Smooth muscle cell (in vitro differentiated cells): ENCODE data around the gene P2RY11. TPM values are rescaled to one million over a fixed set of nuclear protein-coding genes. Genes with fewer than 3 reads are reported as not detected.

Experiments used
- DNase-seq: peaks from one replicate; lab custom pipeline; 2025; ENCODE audit not compliant: unreplicated experiment; lab: John Stamatoyannopoulos, UW
- H2AFZ ChIP-seq: fragments of 200-600 bp; sonication (generic); 2 replicates; pipeline ENCODE4 v1.6.0; 2016; ENCODE audit warnings: antibody characterized with exemption, low read depth, mild to moderate bottlenecking
- H3F3A ChIP-seq: fragments of 200-600 bp; sonication (generic); 2 replicates; pipeline ENCODE4 v1.6.0; 2017; ENCODE audit warnings: antibody characterized with exemption, low read depth
- H3K27ac ChIP-seq: fragments of 200-600 bp; sonication (generic); 2 replicates; pipeline ENCODE4 v1.5.1; 2016; ENCODE audit warnings: low read depth, mild to moderate bottlenecking
- H3K27me3 ChIP-seq: fragments of 200-600 bp; sonication (generic); 2 replicates; pipeline ENCODE4 v1.6.1; 2016; ENCODE audit warnings: low read depth, mild to moderate bottlenecking
- H3K36me3 ChIP-seq: fragments of 200-600 bp; sonication (generic); 2 replicates; pipeline ENCODE4 v1.5.1; 2016; ENCODE audit warnings: low read depth
- H3K4me1 ChIP-seq: fragments of 200-600 bp; sonication (generic); 2 replicates; pipeline ENCODE4 v1.5.1; 2016; ENCODE audit warnings: low read depth
- H3K4me2 ChIP-seq: fragments of 200-600 bp; sonication (generic); 2 replicates; pipeline ENCODE4 v1.6.0; 2016; ENCODE audit warnings: mild to moderate bottlenecking
- H3K4me3 ChIP-seq: fragments of 200-600 bp; sonication (generic); 2 replicates; pipeline ENCODE4 v1.5.1; 2016; ENCODE audit warnings: mild to moderate bottlenecking
- H3K79me2 ChIP-seq: fragments of 200-600 bp; sonication (generic); 2 replicates; pipeline ENCODE4 v1.6.0; 2016; ENCODE audit warnings: low read depth, mild to moderate bottlenecking
- H3K9ac ChIP-seq: fragments of 200-600 bp; sonication (generic); 2 replicates; pipeline ENCODE4 v1.6.0; 2016; ENCODE audit warnings: low read depth
- H3K9me3 ChIP-seq: fragments of 200-600 bp; sonication (generic); replicated peaks from 2 replicates; pipeline ENCODE4 v1.5.1; 2016; ENCODE audit warnings: low read depth
- H4K20me1 ChIP-seq: fragments of 200-600 bp; sonication (generic); 2 replicates; pipeline ENCODE4 v1.6.0; 2016; ENCODE audit warnings: low read depth
- WGBS: methylation state at CpG from one replicate; pipeline ENCODE4 v1.1.7; 2016; ENCODE audit warnings: low lambda C conversion rate; 5-methylcytosine and 5-hydroxymethylcytosine counted together
- polyA plus RNA-seq: library from polyadenylated mRNA; unstranded; fragments of >200 nt; fragmentation: Nextera tagmentation; extraction: Ambion mirVana; gene quantifications from 2 replicates; pipeline ENCODE4 v1.2.1, GENCODE V29; 2016
- total RNA-seq: library from RNA; depleted of rRNA; stranded (reverse); fragments of >200 nt; gene quantifications from 2 replicates; pipeline ENCODE4 v1.2.3, GENCODE V29; 2014
- TF ChIP-seq, protein P1 (sequence below): fragments of 200-600 bp; sonication (generic); IDR thresholded peaks from 2 replicates; pipeline ENCODE4 v1.5.1; 2017; ENCODE audit warnings: borderline replicate concordance, mild to moderate bottlenecking, antibody characterized with exemption; ENCODE audit not compliant: insufficient read depth, poor library complexity, severe bottlenecking

The P2RY11 gene
- total and polyA plus RNA-seq, 2 experiments from 2014 or later = 1.5 to 3.8 TPM

DNA sequence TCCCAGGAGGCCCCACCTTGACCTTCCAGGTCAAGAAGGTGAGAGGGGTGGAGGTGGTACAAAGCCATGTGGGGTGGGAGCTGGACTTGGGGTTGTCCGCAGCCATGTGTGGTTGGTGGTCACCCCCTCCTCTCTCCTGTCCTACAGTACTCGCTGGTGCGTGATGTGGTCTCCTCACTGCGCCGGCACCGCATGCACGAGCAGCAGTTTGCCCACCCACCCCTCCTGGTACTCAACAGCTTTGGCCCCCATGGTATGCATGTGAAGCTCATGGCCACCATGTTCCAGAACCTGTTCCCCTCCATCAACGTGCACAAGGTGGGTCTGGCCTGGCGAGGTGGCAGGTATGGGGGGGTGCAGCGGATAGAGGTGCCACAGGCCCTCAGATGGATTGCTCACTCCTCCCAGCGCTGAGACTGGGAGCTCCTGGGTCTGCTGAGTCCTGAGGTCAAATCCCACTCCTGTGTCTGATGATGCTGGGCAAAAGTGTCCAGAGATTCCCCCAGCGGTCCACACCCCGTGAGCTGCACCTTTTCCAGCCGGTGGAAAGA is 3.6 kb upstream of the P2RY11 start:
- H3K27ac ChIP-seq = no peak overlapping the region
- no peak overlapping the region for H3K4me3 ChIP-seq
- 99% methylated on average over 14 of the region's 14 CpGs for WGBS
- H3K79me2 ChIP-seq = peaks cover 22% of the 10 kb centered on the region
- no peak overlapping the region for H3K9ac ChIP-seq
- no peaks in the 10 kb centered on the region for H3K9me3 ChIP-seq
- peaks cover 10% of the 10 kb centered on the region for H3K4me1 ChIP-seq
- no peaks in the 10 kb centered on the region for H3K27me3 ChIP-seq
- peaks cover 6% of the 10 kb centered on the region for H3F3A ChIP-seq
- TF ChIP-seq, protein P1, sequence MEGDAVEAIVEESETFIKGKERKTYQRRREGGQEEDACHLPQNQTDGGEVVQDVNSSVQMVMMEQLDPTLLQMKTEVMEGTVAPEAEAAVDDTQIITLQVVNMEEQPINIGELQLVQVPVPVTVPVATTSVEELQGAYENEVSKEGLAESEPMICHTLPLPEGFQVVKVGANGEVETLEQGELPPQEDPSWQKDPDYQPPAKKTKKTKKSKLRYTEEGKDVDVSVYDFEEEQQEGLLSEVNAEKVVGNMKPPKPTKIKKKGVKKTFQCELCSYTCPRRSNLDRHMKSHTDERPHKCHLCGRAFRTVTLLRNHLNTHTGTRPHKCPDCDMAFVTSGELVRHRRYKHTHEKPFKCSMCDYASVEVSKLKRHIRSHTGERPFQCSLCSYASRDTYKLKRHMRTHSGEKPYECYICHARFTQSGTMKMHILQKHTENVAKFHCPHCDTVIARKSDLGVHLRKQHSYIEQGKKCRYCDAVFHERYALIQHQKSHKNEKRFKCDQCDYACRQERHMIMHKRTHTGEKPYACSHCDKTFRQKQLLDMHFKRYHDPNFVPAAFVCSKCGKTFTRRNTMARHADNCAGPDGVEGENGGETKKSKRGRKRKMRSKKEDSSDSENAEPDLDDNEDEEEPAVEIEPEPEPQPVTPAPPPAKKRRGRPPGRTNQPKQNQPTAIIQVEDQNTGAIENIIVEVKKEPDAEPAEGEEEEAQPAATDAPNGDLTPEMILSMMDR = no peak
- no peak overlapping the region for H2AFZ ChIP-seq
- peak overlapping the region; percentile 94 for H3K4me2 ChIP-seq
- H4K20me1 ChIP-seq = no peaks in the 10 kb centered on the region
- DNase-seq = no peak
- no peaks in the 10 kb centered on the region for H3K36me3 ChIP-seq

DNA sequence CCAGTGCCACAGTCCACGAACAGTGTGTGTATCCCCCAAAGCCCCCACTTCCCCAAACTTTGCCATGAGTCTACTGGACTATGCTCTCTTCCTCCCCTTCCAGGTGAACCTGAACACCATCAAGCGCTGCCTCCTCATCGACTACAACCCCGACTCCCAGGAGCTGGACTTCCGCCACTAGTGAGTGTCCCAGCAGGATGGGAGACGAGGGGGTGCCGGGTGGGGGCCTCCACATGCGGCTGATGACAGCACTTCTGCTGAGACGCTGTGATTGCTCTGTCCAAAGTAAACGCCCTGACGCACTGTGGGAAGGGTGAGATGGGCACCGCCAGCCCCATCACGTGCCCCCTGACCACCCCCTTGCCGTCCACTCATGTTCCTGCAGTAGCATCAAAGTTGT is 2.0 kb upstream of the P2RY11 start:
- Histone ChIP-seq H3K27ac (no peak overlapping the region), H3K9ac (no peak overlapping the region), H3K27me3 (no peaks in the 10 kb centered on the region), H3K36me3 (no peaks in the 10 kb centered on the region), H3K9me3 (no peaks in the 10 kb centered on the region), H3K4me3 (no peak overlapping the region), H3K79me2 (peaks cover 22% of the 10 kb centered on the region), H3K4me1 (peaks cover 10% of the 10 kb centered on the region), H3F3A (peaks cover 6% of the 10 kb centered on the region), H2AFZ (no peak overlapping the region), H3K4me2 (no peak overlapping the region), H4K20me1 (peaks cover 3% of the 10 kb centered on the region)
- TF ChIP-seq, protein P1 = no peak
- WGBS = 99% methylated on average over 14 of the region's 14 CpGs
- DNase-seq = no peak

DNA sequence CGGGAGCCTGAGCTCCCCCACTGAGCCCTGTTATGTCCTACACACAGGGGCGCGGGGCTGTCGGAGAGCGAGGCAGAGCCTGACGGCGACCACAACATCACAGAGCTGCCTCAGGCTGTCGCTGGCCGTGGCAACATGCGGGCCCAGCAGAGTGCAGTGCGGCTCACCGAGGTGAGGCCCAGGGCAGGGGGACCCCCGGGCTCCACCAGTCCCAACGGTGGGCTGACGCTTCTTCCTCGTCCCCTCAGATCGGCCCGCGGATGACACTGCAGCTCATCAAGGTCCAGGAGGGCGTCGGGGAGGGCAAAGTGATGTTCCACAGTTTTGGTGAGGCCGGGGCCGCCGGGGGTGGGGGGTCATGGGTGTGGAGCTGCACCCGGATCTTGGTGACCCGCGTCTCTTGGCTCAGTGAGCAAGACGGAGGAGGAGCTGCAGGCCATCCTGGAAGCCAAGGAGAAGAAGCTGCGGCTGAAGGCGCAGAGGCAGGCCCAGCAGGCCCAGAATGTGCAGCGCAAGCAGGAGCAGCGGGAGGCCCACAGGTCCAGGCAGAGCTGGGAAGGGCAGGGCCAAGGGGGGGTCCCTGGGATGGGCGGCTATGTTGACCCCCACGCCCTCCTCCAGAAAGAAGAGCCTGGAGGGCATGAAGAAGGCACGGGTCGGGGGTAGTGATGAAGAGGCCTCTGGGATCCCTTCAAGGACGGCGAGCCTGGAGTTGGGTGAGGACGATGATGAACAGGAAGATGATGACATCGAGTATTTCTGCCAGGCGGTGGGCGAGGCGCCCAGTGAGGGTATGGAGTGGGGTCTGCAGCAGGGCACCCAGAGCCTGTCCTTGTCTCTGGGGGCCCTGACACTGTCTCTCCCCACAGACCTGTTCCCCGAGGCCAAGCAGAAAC is 1.2 kb upstream of the P2RY11 start:
- no peaks in the 10 kb centered on the region for H3K36me3 ChIP-seq
- no peak overlapping the region for H3K9ac ChIP-seq
- no peak overlapping the region for H3K4me3 ChIP-seq
- TF ChIP-seq, protein P1 = no peak
- H3K4me1 ChIP-seq = peaks cover 10% of the 10 kb centered on the region
- H4K20me1 ChIP-seq = peaks cover 3% of the 10 kb centered on the region
- H3K79me2 ChIP-seq = peaks cover 22% of the 10 kb centered on the region
- no peak overlapping the region for H3K4me2 ChIP-seq
- H3K27me3 ChIP-seq = no peaks in the 10 kb centered on the region
- 97% methylated on average over 44 of the region's 44 CpGs for WGBS
- H2AFZ ChIP-seq = no peak overlapping the region
- no peak overlapping the region for H3K27ac ChIP-seq
- peaks cover 6% of the 10 kb centered on the region for H3F3A ChIP-seq
- no peak for DNase-seq
- no peaks in the 10 kb centered on the region for H3K9me3 ChIP-seq
